ENCODE measurements around the gene MLH1. TPM values are rescaled to one million over a fixed set of nuclear protein-coding genes. Genes with fewer than 3 reads are reported as not detected.

The MLH1 gene
- total RNA-seq, 1 experiment from 2014 or later = 51.0 TPM

- Mint-ChIP-seq H3K9me3 (ENCODE audit: unreplicated experiment) (no peaks in the 10 kb centered on the region), H3K36me3 (ENCODE audit: insufficient read depth, unreplicated experiment) (peaks cover 27% of the 10 kb centered on the region), H3K27me3 (ENCODE audit: insufficient read depth, unreplicated experiment) (no peaks in the 10 kb centered on the region), H3K4me1 (ENCODE audit: low read depth, unreplicated experiment) (no peaks in the 10 kb centered on the region), H3K27ac (ENCODE audit: unreplicated experiment) (no peak overlapping the region), H3K4me3 (ENCODE audit: unreplicated experiment) (no peak overlapping the region)
- no TSS peak for BruUV-seq (replicated peaks)
- no peak for DNase-seq
- POLR2A ChIA-PET = no interaction called here
- TF ChIP-seq CTCF (IDR thresholded peaks at IDR 0.05; ENCODE audit: insufficient read depth in 1 of 2, low read depth in 1 of 2, low read length in 1 of 2, severe bottlenecking in 1 of 2, unreplicated experiment in 1 of 2) = no peak
- intact Hi-C loops (cut with micrococcal nuclease; ENCODE audit: unreplicated experiment) = no loop called here
- no peaks in the 10 kb centered on the region for H3K9me3 ChIP-seq
- H3K36me3 ChIP-seq (ENCODE audit: control insufficient read depth, insufficient read depth, low read length) = no peaks in the 10 kb centered on the region; the same call in 1 of the 2 replicates
- CTCF ChIA-PET = no interaction called here
- no peak overlapping the region for H3K4me3 ChIP-seq (ENCODE audit: low read depth, low read length)
- no peaks in the 10 kb centered on the region for H3K4me1 ChIP-seq
- no peaks in the 10 kb centered on the region for H3K27me3 ChIP-seq (replicated peaks; ENCODE audit: control insufficient read depth, insufficient read depth, low read length)
These were observed 82.6 kb downstream of the MLH1 start for GRCh38 chr3:37075955-37076354.

GRCh38 chr3:37082317-37082716 lies 89.0 kb downstream of the MLH1 start:
- no peaks in the 10 kb centered on the region for H3K9me3 Mint-ChIP-seq (ENCODE audit: unreplicated experiment)
- TF ChIP-seq CTCF (IDR thresholded peaks at IDR 0.05; ENCODE audit: insufficient read depth in 1 of 2, low read depth in 1 of 2, low read length in 1 of 2, severe bottlenecking in 1 of 2, unreplicated experiment in 1 of 2) = no peak
- H3K4me3 ChIP-seq (ENCODE audit: low read depth, low read length) = no peak overlapping the region
- peaks cover 5% of the 10 kb centered on the region for H3K36me3 Mint-ChIP-seq (ENCODE audit: insufficient read depth, unreplicated experiment)
- no peaks in the 10 kb centered on the region for H3K27me3 Mint-ChIP-seq (ENCODE audit: insufficient read depth, unreplicated experiment)
- CTCF ChIA-PET = no interaction called here
- BruUV-seq (replicated peaks) = no TSS peak
- H3K9me3 ChIP-seq = no peaks in the 10 kb centered on the region
- intact Hi-C loops (cut with micrococcal nuclease; ENCODE audit: unreplicated experiment) = no loop called here
- no peak overlapping the region for H3K4me3 Mint-ChIP-seq (ENCODE audit: unreplicated experiment)
- no peaks in the 10 kb centered on the region for H3K4me1 ChIP-seq
- DNase-seq = no peak
- no peak overlapping the region for H3K27ac Mint-ChIP-seq (ENCODE audit: unreplicated experiment)
- no peaks in the 10 kb centered on the region for H3K36me3 ChIP-seq (ENCODE audit: control insufficient read depth, insufficient read depth, low read length)
- H3K4me1 Mint-ChIP-seq (ENCODE audit: low read depth, unreplicated experiment) = no peaks in the 10 kb centered on the region
- POLR2A ChIA-PET = no interaction called here
- H3K27me3 ChIP-seq (replicated peaks; ENCODE audit: control insufficient read depth, insufficient read depth, low read length) = no peaks in the 10 kb centered on the region

GRCh38 chr3:37086918-37087317 lies 93.6 kb downstream of the MLH1 start:
- Mint-ChIP-seq H3K4me3 (ENCODE audit: unreplicated experiment) (no peak overlapping the region), H3K27ac (ENCODE audit: unreplicated experiment) (no peak overlapping the region), H3K36me3 (ENCODE audit: insufficient read depth, unreplicated experiment) (peaks cover 5% of the 10 kb centered on the region), H3K27me3 (ENCODE audit: insufficient read depth, unreplicated experiment) (no peaks in the 10 kb centered on the region), H3K9me3 (ENCODE audit: unreplicated experiment) (no peaks in the 10 kb centered on the region), H3K4me1 (ENCODE audit: low read depth, unreplicated experiment) (no peaks in the 10 kb centered on the region)
- H3K4me1 ChIP-seq = no peaks in the 10 kb centered on the region
- no peaks in the 10 kb centered on the region for H3K36me3 ChIP-seq (ENCODE audit: control insufficient read depth, insufficient read depth, low read length)
- intact Hi-C loops (cut with micrococcal nuclease; ENCODE audit: unreplicated experiment) = no loop called here
- no peaks in the 10 kb centered on the region for H3K9me3 ChIP-seq
- H3K4me3 ChIP-seq (ENCODE audit: low read depth, low read length) = no peak overlapping the region
- no peak for DNase-seq
- CTCF ChIA-PET = no interaction called here
- no peaks in the 10 kb centered on the region for H3K27me3 ChIP-seq (replicated peaks; ENCODE audit: control insufficient read depth, insufficient read depth, low read length)
- TF ChIP-seq CTCF (IDR thresholded peaks at IDR 0.05; ENCODE audit: insufficient read depth in 1 of 2, low read depth in 1 of 2, low read length in 1 of 2, severe bottlenecking in 1 of 2, unreplicated experiment in 1 of 2) = no peak
- no TSS peak for BruUV-seq (replicated peaks)
- POLR2A ChIA-PET = no interaction called here

All from Caco-2 (cell line).